K562 (cell line): ENCODE results near the gene FOSL1. TPM values are rescaled to one million over a fixed set of nuclear protein-coding genes. Genes with fewer than 3 reads are reported as not detected.
A peak's percentile ranks its signal among the peaks of the same experiment; 100 is the strongest.

ENCODE experiments used
- ARID1B ChIP-seq: fragments of 450-650 bp; IDR thresholded peaks from 2 replicates; pipeline ENCODE4 v1.6.1; 2016; ENCODE audit warnings: antibody characterized with exemption, mild to moderate bottlenecking, inconsistent platforms
- ASH1L ChIP-seq: fragments of 450-650 bp; IDR thresholded peaks from 2 replicates; pipeline ENCODE4 v1.6.1; 2018; ENCODE audit warnings: borderline replicate concordance, mild to moderate bottlenecking, low read depth; ENCODE audit not compliant: partially characterized antibody
- ATF6 ChIP-seq: sonication (generic); formaldehyde crosslinking; IDR thresholded peaks from 2 replicates; pipeline ENCODE4 v1.4.0; 2020; ENCODE audit warnings: mild to moderate bottlenecking, missing genetic modification reagents
- BRCA1 ChIP-seq, 2 experiments: fragments of 450-650 bp in 1 of 2; sonication (generic) in 1 of 2; formaldehyde crosslinking in 1 of 2; IDR thresholded peaks; 2 replicates each; pipeline versions ENCODE4 v1.5.0 to v1.6.1; 2017 to 2020; ENCODE audit warnings: mild to moderate bottlenecking in 1 of 2, missing genetic modification reagents in 1 of 2
- E2F3 ChIP-seq: fragments of 250-450 bp; sonication (Bioruptor Pico); IDR thresholded peaks from 2 replicates; pipeline ENCODE4 v1.4.0; 2020; ENCODE audit warnings: mild to moderate bottlenecking
- ESRRA ChIP-seq: fragments of 450-650 bp; IDR thresholded peaks from 2 replicates; pipeline ENCODE4 v1.6.1; 2014; ENCODE audit warnings: low read depth, mild to moderate bottlenecking, moderate library complexity, borderline replicate concordance
- IFI16 ChIP-seq: fragments of 250-450 bp; sonication (Bioruptor Pico); IDR thresholded peaks from 2 replicates; pipeline ENCODE4 v2.1.2; 2022; ENCODE audit warnings: mild to moderate bottlenecking, inconsistent platforms
- LEF1 ChIP-seq: fragments of 450-650 bp; IDR thresholded peaks from 2 replicates; pipeline ENCODE4 v1.6.1; 2016; ENCODE audit warnings: mild to moderate bottlenecking
- MAFK ChIP-seq: IDR thresholded peaks from 2 replicates; pipeline ENCODE4 v1.6.1; 2011; ENCODE audit warnings: low read length, improper control_type of control experiment
- MECOM ChIP-seq: fragments of 250-450 bp; sonication (Bioruptor Pico); IDR thresholded peaks from 2 replicates; pipeline ENCODE4 v1.8.0; 2022; ENCODE audit warnings: inconsistent platforms
- MEF2D ChIP-seq: conservative IDR thresholded peaks from 2 replicates; pipeline ENCODE4 v1.6.1; 2016; ENCODE audit warnings: low read depth, missing genetic modification characterization, missing compliant biosample characterization
- NFRKB ChIP-seq: fragments of 450-650 bp; IDR thresholded peaks from 2 replicates; pipeline ENCODE4 v1.6.1; 2016; ENCODE audit warnings: low read depth
- NFXL1 ChIP-seq: fragments of 450-650 bp; formaldehyde crosslinking; IDR thresholded peaks from 2 replicates; pipeline ENCODE4 v1.4.0; 2021; ENCODE audit warnings: mild to moderate bottlenecking
- RHOXF2B ChIP-seq: fragments of 250-450 bp; sonication (Bioruptor Pico); conservative IDR thresholded peaks from 2 replicates; pipeline ENCODE4 v1.5.1; 2021
- TFAP4 ChIP-seq: sonication (generic); formaldehyde crosslinking; IDR thresholded peaks from 2 replicates; pipeline ENCODE4 v1.8.0; 2022; ENCODE audit warnings: missing genetic modification reagents, mild to moderate bottlenecking, moderate library complexity, borderline replicate concordance
- TGIF2 ChIP-seq: sonication (generic); formaldehyde crosslinking; IDR thresholded peaks from 2 replicates; pipeline ENCODE4 v1.8.1; 2022; ENCODE audit warnings: mild to moderate bottlenecking, missing genetic modification reagents, moderate library complexity
- TOE1 ChIP-seq, 2 experiments: fragments of 450-650 bp in 1 of 2; sonication (generic) in 1 of 2; formaldehyde crosslinking in 1 of 2; IDR thresholded peaks; 2 replicates each; pipeline versions ENCODE4 v1.7.1 to v1.8.0; 2016 to 2022; ENCODE audit warnings: borderline replicate concordance in 2 of 2, mild to moderate bottlenecking in 2 of 2, antibody characterized with exemption in 1 of 2, inconsistent platforms in 1 of 2, low read depth in 1 of 2, missing genetic modification reagents in 1 of 2, moderate library complexity in 1 of 2
- ZNF121 ChIP-seq: sonication (generic); formaldehyde crosslinking; conservative IDR thresholded peaks from 2 replicates; pipeline ENCODE4 v1.8.0; 2022; ENCODE audit warnings: missing genetic modification reagents
- polyA plus RNA-seq, 8 experiments: library from polyadenylated mRNA; depleted of rRNA in 4 of 8; stranded (reverse) in 5 of 8; unstranded in 3 of 8; fragments of >200 nt; fragmentation: Nextera tagmentation in 2 of 8; fragmentation: Illumina TruSeq in 1 of 8; extraction: Ambion mirVana in 2 of 8; extraction: Trizol in 1 of 8; gene quantifications; 2 replicates each; pipeline versions ENCODE4 v1.2.1 to v1.2.3, GENCODE V29; 2011 to 2014; ENCODE audit warnings: inconsistent platforms in 1 of 8, missing spikeins in 1 of 8
- total RNA-seq, 7 experiments: library from RNA; depleted of rRNA in 6 of 7; stranded (reverse); fragments of >200 nt in 6 of 7; fragmentation: Illumina TruSeq in 2 of 7; extraction: Trizol in 2 of 7; gene quantifications; 2 replicates each; pipeline versions ENCODE4 v1.2.1 to v1.2.3, GENCODE V29; 2011 to 2021; ENCODE audit warnings: low replicate concordance in 1 of 7
- TF ChIP-seq, protein P1 (sequence below): fragments of 450-650 bp; IDR thresholded peaks from 2 replicates; pipeline ENCODE4 v1.7.0; 2016; ENCODE audit warnings: borderline replicate concordance
- TF ChIP-seq, protein P2 (sequence below): fragments of 450-650 bp; formaldehyde crosslinking; IDR thresholded peaks from 2 replicates; pipeline ENCODE4 v1.4.0; 2022; ENCODE audit warnings: mild to moderate bottlenecking, moderate library complexity

FOSL1 gene
- total and polyA plus RNA-seq, 9 of the 15 experiments (the other 6 are each of a cell fraction or from before 2014, with no cell fraction given): 3.5 to 39.6 (median 10.0) TPM

DNA sequence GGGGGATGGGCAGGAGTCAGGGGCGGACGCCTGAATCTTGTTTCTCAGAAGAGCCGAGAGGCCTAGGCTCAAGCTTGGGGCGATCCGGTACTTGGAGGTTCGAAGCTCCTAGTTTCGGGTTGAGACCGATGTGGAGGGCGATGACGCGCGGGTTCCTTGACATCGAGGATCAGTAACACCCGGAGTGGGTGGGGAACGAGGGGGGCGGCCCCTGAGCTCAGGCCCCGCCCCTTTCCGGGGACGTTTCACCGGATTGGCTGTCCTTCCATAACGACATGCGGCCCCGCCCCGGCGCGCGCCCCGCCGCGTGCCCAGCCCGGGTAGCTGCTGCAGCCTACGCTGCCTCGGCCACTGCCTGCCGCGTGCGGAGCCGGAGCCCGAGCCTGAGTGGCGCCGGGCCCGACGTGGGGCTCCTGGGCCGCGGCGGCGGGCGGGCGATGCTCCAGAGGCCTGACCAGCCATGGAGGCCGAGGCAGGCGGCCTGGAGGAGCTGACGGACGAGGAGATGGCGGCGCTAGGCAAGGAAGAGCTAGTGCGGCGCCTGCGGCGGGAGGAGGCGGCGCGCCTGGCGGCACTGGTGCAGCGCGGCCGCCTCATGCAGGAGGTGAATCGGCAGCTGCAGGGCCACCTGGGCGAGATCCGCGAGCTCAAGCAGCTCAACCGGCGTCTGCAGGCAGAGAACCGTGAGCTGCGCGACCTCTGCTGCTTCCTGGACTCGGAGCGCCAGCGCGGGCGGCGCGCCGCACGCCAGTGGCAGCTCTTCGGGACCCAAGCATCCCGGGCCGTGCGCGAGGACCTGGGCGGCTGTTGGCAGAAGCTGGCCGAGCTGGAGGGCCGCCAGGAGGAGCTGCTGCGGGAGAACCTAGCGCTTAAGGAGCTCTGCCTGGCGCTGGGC is 9.6 kb downstream of the FOSL1 start, which contains the start of gene CCDC85B (continued):
- TF ChIP-seq, protein P1, sequence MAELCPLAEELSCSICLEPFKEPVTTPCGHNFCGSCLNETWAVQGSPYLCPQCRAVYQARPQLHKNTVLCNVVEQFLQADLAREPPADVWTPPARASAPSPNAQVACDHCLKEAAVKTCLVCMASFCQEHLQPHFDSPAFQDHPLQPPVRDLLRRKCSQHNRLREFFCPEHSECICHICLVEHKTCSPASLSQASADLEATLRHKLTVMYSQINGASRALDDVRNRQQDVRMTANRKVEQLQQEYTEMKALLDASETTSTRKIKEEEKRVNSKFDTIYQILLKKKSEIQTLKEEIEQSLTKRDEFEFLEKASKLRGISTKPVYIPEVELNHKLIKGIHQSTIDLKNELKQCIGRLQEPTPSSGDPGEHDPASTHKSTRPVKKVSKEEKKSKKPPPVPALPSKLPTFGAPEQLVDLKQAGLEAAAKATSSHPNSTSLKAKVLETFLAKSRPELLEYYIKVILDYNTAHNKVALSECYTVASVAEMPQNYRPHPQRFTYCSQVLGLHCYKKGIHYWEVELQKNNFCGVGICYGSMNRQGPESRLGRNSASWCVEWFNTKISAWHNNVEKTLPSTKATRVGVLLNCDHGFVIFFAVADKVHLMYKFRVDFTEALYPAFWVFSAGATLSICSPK: no peak
- TF ChIP-seq RHOXF2B (CRISPR knock-in tag): no peak
- TF ChIP-seq NFRKB: no peak
- no peak for TF ChIP-seq LEF1
- peak; percentile 60; the same call in 1 of the 2 replicates for TF ChIP-seq E2F3
- TF ChIP-seq ASH1L: no peak
- no peak; the same call in 1 of the 2 replicates for TF ChIP-seq TFAP4 (CRISPR knock-in tag)
- TF ChIP-seq IFI16 (CRISPR knock-in tag): no peak
- TF ChIP-seq, protein P2, sequence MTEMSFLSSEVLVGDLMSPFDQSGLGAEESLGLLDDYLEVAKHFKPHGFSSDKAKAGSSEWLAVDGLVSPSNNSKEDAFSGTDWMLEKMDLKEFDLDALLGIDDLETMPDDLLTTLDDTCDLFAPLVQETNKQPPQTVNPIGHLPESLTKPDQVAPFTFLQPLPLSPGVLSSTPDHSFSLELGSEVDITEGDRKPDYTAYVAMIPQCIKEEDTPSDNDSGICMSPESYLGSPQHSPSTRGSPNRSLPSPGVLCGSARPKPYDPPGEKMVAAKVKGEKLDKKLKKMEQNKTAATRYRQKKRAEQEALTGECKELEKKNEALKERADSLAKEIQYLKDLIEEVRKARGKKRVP (CRISPR knock-in tag): peak; percentile 15; the same call in 1 of the 2 replicates
- TF ChIP-seq ARID1B: no peak
- no peak for TF ChIP-seq NFXL1
- TF ChIP-seq ESRRA: peak; percentile 27; the same call in 1 of the 2 replicates
- TF ChIP-seq ZNF121 (CRISPR knock-in tag): 0 out of 2 replicates have a peak, but pooled peaks have one; percentile 11
- TF ChIP-seq MEF2D (tag): no peak
- no peak for TF ChIP-seq MAFK
- TF ChIP-seq TOE1 (IDR thresholded peaks at IDR 0.05; ENCODE audit: borderline replicate concordance): no peak
- TF ChIP-seq TOE1 (CRISPR knock-in tag; IDR thresholded peaks at IDR 0.05; ENCODE audit: borderline replicate concordance, low read depth): 0 out of 2 replicates have a peak, but pooled peaks have one; percentile 51
- TF ChIP-seq BRCA1 (IDR thresholded peaks at IDR 0.05): no peak
- no peak for TF ChIP-seq BRCA1 (CRISPR knock-in tag; IDR thresholded peaks at IDR 0.05)
- no peak; the same call in 1 of the 2 replicates for TF ChIP-seq ATF6
- no peak for TF ChIP-seq MECOM (CRISPR knock-in tag)
- TF ChIP-seq TGIF2 (CRISPR knock-in tag): no peak
